Measurements from ENCODE around the gene TNNI3.

The TNNI3 gene

DNA sequence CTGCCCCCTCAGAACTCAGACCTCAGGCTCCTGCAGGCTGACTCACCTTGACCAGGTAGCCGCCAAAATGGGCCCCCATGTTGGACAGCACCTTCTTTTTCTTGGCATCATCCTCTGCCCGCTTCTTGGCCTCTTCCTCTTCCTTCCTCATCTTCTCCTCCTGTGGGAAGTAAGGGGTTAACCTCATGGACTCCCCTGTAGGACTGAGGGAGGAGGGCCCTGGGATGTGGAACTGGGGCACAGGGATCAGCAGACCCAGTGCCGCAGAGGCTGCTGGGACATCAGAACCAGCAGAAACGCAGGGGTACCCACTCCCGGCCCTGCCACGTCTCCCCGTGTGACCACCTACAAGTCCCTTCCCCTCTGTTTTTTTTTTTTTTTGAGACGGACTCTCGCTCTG is 19.6 kb downstream of the TNNI3 start:
- TF ChIP-seq TAF1 (IDR thresholded peaks at IDR 0.05; ENCODE audit: borderline replicate concordance, low read depth, low read length) = no peak
- no peak for TF ChIP-seq POLR2A (IDR thresholded peaks at IDR 0.05; ENCODE audit: low read depth, low read length)
- no peak for TF ChIP-seq POLR2AphosphoS5 (IDR thresholded peaks at IDR 0.05; ENCODE audit: low read depth, low read length)

DNA sequence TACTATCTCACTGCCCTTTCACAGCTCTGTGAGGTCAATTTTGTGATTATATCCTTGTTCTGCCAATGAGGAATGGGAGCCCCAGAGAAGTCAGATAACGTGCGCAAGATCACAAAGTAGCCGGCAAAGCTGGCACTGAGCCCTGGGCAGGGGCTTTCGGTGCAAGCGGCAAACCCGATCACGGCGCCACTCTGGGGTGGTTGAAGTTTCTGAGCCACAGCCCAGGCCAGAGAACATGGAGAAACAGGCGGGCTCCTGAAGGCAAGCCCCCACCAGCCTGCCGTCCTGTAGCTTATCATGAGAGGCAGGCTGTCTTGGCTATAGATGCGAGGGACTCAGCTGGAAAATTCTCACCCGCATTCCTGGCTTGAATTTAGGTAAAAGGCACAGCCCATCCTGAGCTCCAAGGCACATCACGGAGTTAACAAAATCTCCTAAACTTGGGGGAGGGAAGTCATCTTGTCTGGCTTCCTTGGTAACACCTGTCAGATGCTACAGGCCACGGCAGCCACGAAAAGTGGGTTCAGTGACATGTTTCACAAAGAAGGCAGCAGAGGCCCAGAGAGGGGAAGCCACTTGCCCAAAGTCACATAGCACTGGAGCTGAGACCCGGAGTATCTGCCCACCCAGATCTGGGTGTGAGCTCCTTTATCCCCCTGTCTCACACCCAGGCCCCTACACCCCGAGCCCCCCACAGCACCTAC is 21.0 kb downstream of the TNNI3 start:
- TF ChIP-seq POLR2A (IDR thresholded peaks at IDR 0.05; ENCODE audit: low read depth, low read length) (no peak), TAF1 (IDR thresholded peaks at IDR 0.05; ENCODE audit: borderline replicate concordance, low read depth, low read length) (no peak), POLR2AphosphoS5 (IDR thresholded peaks at IDR 0.05; ENCODE audit: low read depth, low read length) (no peak)
- DNase-seq (ENCODE audit: insufficient read length) (no peak), FAIRE-seq (no peak)

More for the DNA sequence above, 19.6 kb downstream of the TNNI3 start:
- FAIRE-seq = no peak
- DNase-seq (ENCODE audit: insufficient read length) = no peak

DNA sequence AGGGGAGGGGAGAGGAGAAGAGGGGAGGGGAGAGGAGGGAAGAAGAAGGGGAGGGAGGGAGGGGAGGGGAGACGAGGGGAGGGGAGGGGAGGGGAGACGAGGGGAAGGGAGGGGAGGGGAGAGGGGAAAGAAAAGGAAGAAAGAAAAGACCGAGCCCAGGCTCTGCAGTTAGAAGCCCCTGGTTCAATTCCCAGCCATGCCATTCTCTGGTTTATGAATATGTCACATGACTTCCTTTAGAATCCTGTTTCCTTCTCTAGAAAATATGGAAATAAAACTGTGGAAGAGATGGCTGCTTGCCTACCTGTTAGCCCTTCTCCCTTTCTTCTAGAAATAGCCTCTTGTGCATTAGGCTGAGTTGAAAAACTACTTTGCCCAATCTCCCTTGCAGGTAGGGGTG is 22.8 kb downstream of the TNNI3 start:
- FAIRE-seq (no peak), DNase-seq (ENCODE audit: insufficient read length) (no peak)
- TF ChIP-seq TAF1 (IDR thresholded peaks at IDR 0.05; ENCODE audit: borderline replicate concordance, low read depth, low read length) (no peak), POLR2A (IDR thresholded peaks at IDR 0.05; ENCODE audit: low read depth, low read length) (no peak), POLR2AphosphoS5 (IDR thresholded peaks at IDR 0.05; ENCODE audit: low read depth, low read length) (no peak)

DNA sequence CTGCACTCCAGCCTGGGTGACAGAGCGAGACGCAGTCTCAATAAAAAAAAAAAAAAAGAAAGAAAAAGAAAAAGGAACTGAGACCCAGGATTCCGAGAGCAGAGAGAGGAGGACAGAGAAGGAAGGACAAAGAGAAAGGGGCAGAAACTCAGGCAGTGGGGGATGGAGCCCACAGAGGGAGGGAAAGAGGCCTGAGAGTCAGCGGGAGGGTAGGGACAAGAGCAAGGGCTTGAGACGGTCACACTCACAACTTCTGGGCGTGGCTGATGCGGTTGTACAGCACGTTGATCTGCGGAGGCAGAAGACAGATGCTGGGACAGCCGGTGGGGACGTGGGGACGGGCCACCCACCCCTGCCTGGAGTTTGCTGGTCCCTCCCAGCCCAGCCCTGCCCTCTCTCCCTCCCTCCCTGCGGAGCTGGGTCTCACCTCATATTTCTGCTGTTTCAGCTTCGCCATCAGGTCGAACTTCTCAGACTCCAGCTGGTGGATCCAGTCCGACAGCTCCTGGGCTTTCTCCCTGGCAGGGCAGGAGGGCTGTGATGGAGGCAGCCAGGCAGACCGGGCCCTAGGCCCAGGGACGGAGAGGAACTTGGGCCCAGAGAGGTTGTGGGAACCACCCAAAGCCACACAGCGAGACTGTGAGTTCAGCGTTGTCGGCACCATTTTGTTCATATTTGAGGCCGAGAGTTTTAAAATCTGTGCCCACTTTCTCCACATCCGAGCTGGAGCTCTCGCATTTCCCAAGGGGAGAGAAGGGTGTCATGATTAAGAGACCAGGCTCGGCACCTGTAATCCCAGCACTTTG is 23.7 kb downstream of the TNNI3 start:
- TF ChIP-seq POLR2AphosphoS5 (IDR thresholded peaks at IDR 0.05; ENCODE audit: low read depth, low read length) (no peak), TAF1 (IDR thresholded peaks at IDR 0.05; ENCODE audit: borderline replicate concordance, low read depth, low read length) (no peak), POLR2A (IDR thresholded peaks at IDR 0.05; ENCODE audit: low read depth, low read length) (no peak)
- FAIRE-seq = no peak
- no peak for DNase-seq (ENCODE audit: insufficient read length)

DNA sequence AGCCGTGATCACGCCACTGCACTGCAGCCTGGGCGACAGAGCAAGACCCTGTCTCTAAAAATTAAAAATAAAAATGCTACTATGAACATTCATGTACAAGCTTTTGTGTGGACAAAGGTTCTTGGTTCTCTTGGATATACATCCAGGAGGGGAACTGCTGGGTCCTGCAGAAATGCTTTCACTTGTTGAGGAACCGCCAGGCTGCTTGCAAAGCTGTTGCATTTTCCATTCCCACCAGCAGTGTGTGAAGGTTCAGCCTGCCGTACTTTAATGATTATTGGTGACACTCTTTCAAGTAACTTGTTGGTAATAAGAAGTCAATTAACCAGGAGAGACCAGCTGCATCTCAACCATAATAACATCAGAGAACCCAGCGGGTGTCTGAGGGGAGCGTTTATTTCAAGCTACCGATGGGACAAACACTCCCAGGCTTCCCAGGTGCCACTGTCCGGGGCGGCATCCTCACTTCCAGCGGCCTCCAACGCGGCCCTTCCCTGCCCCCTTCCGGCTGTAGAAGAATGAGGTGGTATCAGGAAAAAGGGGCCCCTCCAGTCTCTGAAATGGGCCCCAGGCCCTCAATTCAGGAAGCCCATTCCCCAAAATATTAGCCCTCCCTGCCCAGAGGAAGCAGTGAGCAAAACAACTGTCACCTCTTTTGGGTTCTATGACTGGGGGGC is 24.9 kb downstream of the TNNI3 start:
- FAIRE-seq (no peak), DNase-seq (ENCODE audit: insufficient read length) (no peak)
- TF ChIP-seq POLR2A (IDR thresholded peaks at IDR 0.05; ENCODE audit: low read depth, low read length) (no peak), POLR2AphosphoS5 (IDR thresholded peaks at IDR 0.05; ENCODE audit: low read depth, low read length) (no peak), TAF1 (IDR thresholded peaks at IDR 0.05; ENCODE audit: borderline replicate concordance, low read depth, low read length) (no peak)

DNA sequence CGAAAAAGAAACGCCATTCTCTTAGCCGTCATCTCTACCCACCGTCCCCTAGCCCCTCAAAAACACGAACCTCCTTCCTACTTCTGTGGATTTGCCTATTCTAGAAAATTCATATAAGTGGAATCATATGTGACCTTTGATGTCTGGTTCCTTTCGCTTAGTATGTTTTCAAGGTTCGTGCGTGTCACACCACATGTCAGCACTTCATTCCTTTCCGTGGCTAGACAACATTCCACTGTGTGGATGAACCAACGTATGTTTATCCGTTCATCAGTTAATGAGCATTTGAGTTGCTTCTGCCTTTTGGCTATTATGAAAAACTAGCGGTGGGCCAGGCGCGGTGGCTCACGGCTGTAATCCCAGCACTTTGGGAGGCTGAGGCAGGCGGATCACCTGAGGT is 26.1 kb downstream of the TNNI3 start:
- DNase-seq (ENCODE audit: insufficient read length) (no peak), FAIRE-seq (no peak)
- no peak for TF ChIP-seq POLR2A (IDR thresholded peaks at IDR 0.05; ENCODE audit: low read depth, low read length)
- no peak for TF ChIP-seq POLR2AphosphoS5 (IDR thresholded peaks at IDR 0.05; ENCODE audit: low read depth, low read length)
- no peak for TF ChIP-seq TAF1 (IDR thresholded peaks at IDR 0.05; ENCODE audit: borderline replicate concordance, low read depth, low read length)

DNA sequence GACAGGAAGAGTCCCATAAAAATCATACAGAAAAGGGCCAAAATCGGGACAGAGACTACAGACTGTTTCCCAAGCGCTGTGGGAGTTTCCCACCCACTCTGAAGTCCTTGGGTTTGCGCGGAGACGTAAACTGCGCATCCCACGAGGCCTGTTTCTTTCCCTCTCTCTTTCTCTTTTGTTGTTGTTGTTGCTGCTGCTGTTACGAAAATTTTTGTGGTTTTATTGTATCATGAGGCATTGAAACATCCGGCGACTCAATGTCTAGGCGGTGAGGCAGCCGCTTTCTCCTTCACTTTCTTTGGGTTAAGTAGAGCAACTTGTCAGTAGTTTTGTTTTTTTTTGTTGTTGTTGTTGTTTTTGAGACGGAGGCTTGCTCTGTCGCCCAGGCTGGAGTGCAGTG is 38.5 kb downstream of the TNNI3 start:
- no peak for TF ChIP-seq POLR2AphosphoS5 (IDR thresholded peaks at IDR 0.05; ENCODE audit: low read depth, low read length)
- TF ChIP-seq TAF1 (IDR thresholded peaks at IDR 0.05; ENCODE audit: borderline replicate concordance, low read depth, low read length) = no peak
- no peak for TF ChIP-seq POLR2A (IDR thresholded peaks at IDR 0.05; ENCODE audit: low read depth, low read length)
- FAIRE-seq (no peak), DNase-seq (ENCODE audit: insufficient read length) (no peak)

DNA sequence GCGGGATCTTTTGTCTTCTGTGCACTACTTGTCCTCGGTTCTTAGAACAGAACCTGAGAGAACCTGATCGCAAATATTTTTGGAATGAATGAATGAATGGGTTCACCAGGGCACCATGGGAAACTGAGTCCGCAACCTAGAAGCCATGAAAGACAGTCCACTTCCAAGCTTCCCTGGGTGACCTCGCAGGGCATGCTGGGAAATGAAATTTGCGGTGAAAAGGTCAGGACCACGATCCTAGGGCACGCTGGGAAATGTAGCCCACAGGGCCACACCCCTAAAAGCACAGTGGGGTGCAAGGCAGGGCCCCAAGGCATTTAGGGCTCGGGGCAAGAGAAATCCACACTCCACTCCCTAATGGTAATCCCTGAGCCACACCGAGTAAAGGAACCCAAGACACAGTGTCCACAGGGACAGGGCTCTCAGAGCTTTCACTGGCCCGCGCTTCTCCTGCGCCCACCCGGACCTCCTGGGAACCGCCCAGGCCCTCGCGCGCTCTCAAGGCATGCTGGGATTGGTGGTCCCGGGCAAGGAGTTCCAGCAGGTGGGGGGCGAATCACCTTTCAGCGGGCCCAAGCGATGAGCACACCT is 39.0 kb downstream of the TNNI3 start:
- DNase-seq (ENCODE audit: insufficient read length) = no peak
- no peak for FAIRE-seq
- TF ChIP-seq TAF1 (IDR thresholded peaks at IDR 0.05; ENCODE audit: borderline replicate concordance, low read depth, low read length) (no peak), POLR2A (IDR thresholded peaks at IDR 0.05; ENCODE audit: low read depth, low read length) (no peak), POLR2AphosphoS5 (IDR thresholded peaks at IDR 0.05; ENCODE audit: low read depth, low read length) (no peak)

DNA sequence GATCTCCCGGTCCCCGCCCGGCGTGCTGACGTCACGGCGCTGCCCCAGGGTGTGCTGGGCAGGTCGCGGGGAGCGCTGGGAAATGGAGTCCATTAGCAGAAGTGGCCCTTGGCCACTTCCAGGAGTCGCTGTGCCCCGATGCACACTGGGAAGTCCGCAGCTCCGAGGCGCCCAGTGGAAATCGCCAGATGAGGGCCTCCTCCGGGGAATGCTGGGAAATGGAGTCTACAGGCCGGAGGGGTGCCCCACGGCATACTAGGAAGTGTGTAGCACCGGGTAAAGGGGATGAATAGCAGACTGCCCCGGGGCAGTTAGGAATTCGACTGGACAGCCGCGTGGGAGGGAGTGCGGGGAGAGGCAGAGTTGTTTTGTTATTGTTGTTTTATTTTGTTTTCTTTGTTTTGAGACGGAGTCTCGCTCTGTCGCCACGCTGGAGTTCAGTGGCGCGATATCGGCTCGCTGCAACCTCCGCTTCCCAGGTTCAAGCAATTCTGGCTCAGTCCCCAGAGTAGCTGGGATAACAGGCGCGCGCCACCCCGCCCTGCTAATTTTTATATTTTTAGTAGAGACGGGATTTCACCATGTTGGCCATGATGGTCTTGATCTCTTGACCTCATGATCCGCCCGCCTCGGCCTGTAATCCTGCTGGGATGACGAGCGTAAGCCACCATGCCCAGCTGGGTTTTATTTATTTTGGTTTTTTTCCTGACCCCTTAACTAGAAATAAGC is 39.7 kb downstream of the TNNI3 start:
- peak; percentile 89 for FAIRE-seq
- DNase-seq (ENCODE audit: insufficient read length) = peak; percentile 99
- TF ChIP-seq POLR2AphosphoS5 (IDR thresholded peaks at IDR 0.05; ENCODE audit: low read depth, low read length) (peak; percentile 33; the same call in 1 of the 2 replicates), TAF1 (IDR thresholded peaks at IDR 0.05; ENCODE audit: borderline replicate concordance, low read depth, low read length) (no peak), POLR2A (IDR thresholded peaks at IDR 0.05; ENCODE audit: low read depth, low read length) (peak; percentile 55)

DNA sequence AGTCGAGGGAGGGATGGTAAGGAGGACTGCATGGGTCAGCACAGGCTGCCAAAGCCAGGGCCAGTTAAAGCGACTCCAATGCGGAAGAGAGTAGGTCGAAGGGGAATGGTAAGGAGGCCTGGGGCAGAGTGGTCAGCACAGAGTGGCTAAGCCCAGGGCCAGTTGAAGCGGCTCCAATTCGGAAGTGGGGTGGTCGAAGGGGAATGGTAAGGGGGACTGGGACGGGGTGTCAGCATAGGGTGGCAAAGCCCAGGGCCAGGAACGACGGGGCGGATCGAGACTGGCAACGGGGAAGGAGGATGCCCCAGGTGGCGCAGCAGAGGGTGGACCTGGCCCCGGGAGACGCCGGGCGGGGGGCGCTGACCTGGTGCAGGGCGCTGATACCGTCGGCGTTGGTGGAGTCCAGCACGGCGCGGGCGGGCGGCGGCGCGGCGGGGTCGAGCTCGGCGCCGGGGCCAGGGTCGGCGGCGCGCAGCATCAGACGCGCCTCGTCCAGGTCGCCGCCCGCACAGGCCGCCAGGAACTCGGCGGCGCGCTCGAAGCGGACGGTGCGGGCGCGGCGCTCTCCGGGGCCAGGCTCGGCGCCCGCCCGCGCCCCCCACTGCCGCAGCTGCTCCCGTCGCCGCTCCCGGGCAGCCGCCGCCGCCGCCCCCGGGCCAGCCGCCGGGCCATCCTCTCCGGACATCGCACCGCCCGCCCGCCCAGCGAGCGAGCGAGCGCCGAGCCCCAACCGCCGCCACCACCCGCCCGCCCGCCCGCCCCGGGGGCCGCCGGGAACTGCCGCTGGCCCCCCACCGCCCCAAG is 40.5 kb downstream of the TNNI3 start, which contains the start of gene PPP1R12C:
TSS of gene PPP1R12C (minus strand) at position 779 of the 804 bp plus-strand sequence. CDS start at position 685, 94 bp downstream.
- DNase-seq (ENCODE audit: insufficient read length) (no peak), FAIRE-seq (no peak)
- TF ChIP-seq POLR2A (IDR thresholded peaks at IDR 0.05; ENCODE audit: low read depth, low read length) = no peak
- no peak for TF ChIP-seq POLR2AphosphoS5 (IDR thresholded peaks at IDR 0.05; ENCODE audit: low read depth, low read length)

Measured in GM12892 (cell line).